Fibroblast of mammary gland (primary cell): ENCODE results near the gene CPSF6.

Source experiments
- DNase-seq: peaks from one replicate; pipeline ENCODE4 v3.0.0-alpha.2; 2010; ENCODE audit warnings: low read depth
- H3K4me3 ChIP-seq: 2 replicates; pipeline ENCODE4 v1.5.1; 2011; ENCODE audit warnings: low read depth, mild to moderate bottlenecking, low read length, moderate library complexity; ENCODE audit not compliant: control insufficient read depth
- CTCF ChIP-seq: conservative IDR thresholded peaks from 2 replicates; pipeline ENCODE4 v1.5.1; 2011; ENCODE audit warnings: low read depth, low read length, inconsistent platforms; ENCODE audit not compliant: control insufficient read depth, insufficient read depth

Gene CPSF6

GRCh38 chr12:69318225-69318624 is 78.9 kb downstream of the CPSF6 start:
- H3K4me3 ChIP-seq, result no peak overlapping the region
- no peak for DNase-seq
- TF ChIP-seq CTCF, result no peak

GRCh38 chr12:69321351-69321750 is 82.0 kb downstream of the CPSF6 start:
- no peak for DNase-seq
- no peak for TF ChIP-seq CTCF
- no peak overlapping the region for H3K4me3 ChIP-seq
